NT2/D1 (cell line): ENCODE data around the gene IQGAP1.

Source experiments
- SUZ12 ChIP-seq: IDR thresholded peaks from 2 replicates; pipeline ENCODE4 v1.6.1; 2011; ENCODE audit not compliant: insufficient read length, insufficient read depth; ENCODE audit errors: extremely low read depth
- YY1 ChIP-seq: IDR thresholded peaks from 2 replicates; pipeline ENCODE4 v1.6.1; 2011; ENCODE audit not compliant: insufficient read length, insufficient read depth

DNA sequence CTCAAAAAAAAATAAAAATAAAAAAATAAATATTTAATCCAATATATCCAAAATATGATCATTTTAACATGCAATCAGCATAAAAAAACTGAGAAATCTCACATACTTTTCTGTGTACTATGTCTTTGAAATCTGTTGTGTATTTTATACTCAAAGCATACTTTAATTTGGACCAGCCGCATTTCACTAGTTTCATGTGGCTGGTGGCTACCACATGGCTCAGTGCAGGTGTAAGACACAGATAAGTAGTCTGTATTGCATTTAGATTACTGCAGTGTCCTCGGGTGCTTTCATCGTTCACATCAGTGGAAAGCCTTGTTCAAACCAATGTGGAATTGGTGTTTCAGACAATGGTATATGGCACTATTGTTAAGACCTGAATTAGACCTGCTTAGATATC, 152.7 kb downstream of the IQGAP1 start:
- TF ChIP-seq SUZ12 (no peak), YY1 (no peak)
